ENCODE data around the gene TBC1D13. TPM values are rescaled to one million over a fixed set of nuclear protein-coding genes. Genes with fewer than 3 reads are reported as not detected.

The TBC1D13 gene
- total and polyA plus RNA-seq, 2 of the 13 experiments (the other 11 are each of a cell fraction or from before 2014, with no cell fraction given), result 17.9 to 19.7 TPM

GRCh38 chr9:128836509-128837145, 49.6 kb downstream of the TBC1D13 start:
- TF ChIP-seq ZNF772 (CRISPR knock-in tag; IDR thresholded peaks at IDR 0.05), result no peak
- TF ChIP-seq ZNF687 (CRISPR knock-in tag; IDR thresholded peaks at IDR 0.05), result peak; percentile 56
- TF ChIP-seq ATF7-NPFF (CRISPR knock-in tag; IDR thresholded peaks at IDR 0.05; ENCODE audit: low read depth), result 0 out of 2 replicates have a peak, but pooled peaks have one; percentile 28
- peak; percentile 29; the same call in 1 of the 2 replicates for TF ChIP-seq NR2F6 (IDR thresholded peaks at IDR 0.05)
- peak; percentile 31; the same call in 1 of the 2 replicates for TF ChIP-seq NR2F6 (CRISPR knock-in tag; IDR thresholded peaks at IDR 0.05)
- no TSS peak for BruUV-seq (replicated peaks)
- Histone ChIP-seq H3K27ac (ENCODE audit: extremely low read length, insufficient read depth, low read length) (no peak overlapping the region), H3K4me2 (ENCODE audit: low read depth, low read length) (no peak overlapping the region), H3K4me3 (replicated peaks in 1 of 3; ENCODE audit: insufficient read depth in 1 of 3, low read depth in 2 of 3, low read length in 3 of 3) (no peak overlapping the region), H4K20me1 (ENCODE audit: insufficient read depth, low read length) (no peaks in the 10 kb centered on the region), H3K4me1 (ENCODE audit: insufficient read depth, low read length) (peaks cover 54% of the 10 kb centered on the region), H2AFZ (ENCODE audit: low read length) (no peak overlapping the region), H3K27me3 (ENCODE audit: control insufficient read depth in 1 of 2, insufficient read depth in 2 of 2, low read length in 2 of 2) (no peaks in the 10 kb centered on the region), H3K36me3 (replicated peaks in 1 of 2; ENCODE audit: control insufficient read depth in 1 of 2, insufficient read depth in 2 of 2, low read length in 2 of 2) (peaks cover 13 to 25% of the 10 kb centered on the region in 2 experiments), H3K79me2 (ENCODE audit: insufficient read depth, low read length) (no peaks in the 10 kb centered on the region), H3K9ac (ENCODE audit: insufficient read depth, low read depth, low read length) (no peak overlapping the region), H3K9me3 (ENCODE audit: low read length) (no peaks in the 10 kb centered on the region)
- no peak for FAIRE-seq
- ATAC-seq, result no peak
- in situ Hi-C loops (cut with HindIII; ENCODE audit: extremely low pct_ligation_motif_present, low pct_unique_long_range_greater_than_20kb) (no loop called here), intact Hi-C loops (cut with micrococcal nuclease; ENCODE audit: unreplicated experiment) (no loop called here)
- ChIA-PET CTCF (ENCODE audit: low intra/inter-chr PET ratio, low total read pairs) (no interaction called here), POLR2A (no interaction called here)
- DNase-seq (ENCODE audit: low spot score), result no peak
- 79% methylated on average over 10 of the region's 14 CpGs for WGBS (ENCODE audit: low lambda C conversion rate)
